PC-3 (cell line): Measurements from ENCODE around the gene PCNT. TPM values are rescaled to one million over a fixed set of nuclear protein-coding genes. Genes with fewer than 3 reads are reported as not detected.

Source experiments
- ATAC-seq: fragments of 200-7000 bp; cut with Tn5 transposase; 2 replicates; pipeline ENCODE4 v1.9.1; 2020; ENCODE audit warnings: mild to moderate bottlenecking, moderate library complexity
- BruUV-seq: library from RNA; stranded (reverse); fragments of 400-500 nt; replicated peaks from 2 replicates; lab custom pipeline; 2021; lab: Mats Ljungman, UMichigan
- CTCF ChIA-PET: fragments of 300-600 bp; sonication (Branson Sonifier 250); formaldehyde crosslinking; loops from one replicate; lab custom pipeline; 2022; ENCODE audit warnings: antibody characterized with exemption; lab: Charles Lee
- POLR2A ChIA-PET: fragments of 300-600 bp; sonication (Branson Sonifier 250); formaldehyde crosslinking; loops from one replicate; lab custom pipeline; 2022; ENCODE audit warnings: antibody characterized with exemption; ENCODE audit not compliant: unreplicated experiment; lab: Charles Lee
- DNase-seq: peaks from one replicate; pipeline ENCODE4 v3.0.0-alpha.2; 2015
- H2AFZ ChIP-seq: fragments of 300-600 bp; sonication (generic); 2 replicates; pipeline ENCODE4 v1.6.0; 2016; ENCODE audit warnings: antibody characterized with exemption, low read length
- H3F3A ChIP-seq: fragments of 300-600 bp; sonication (generic); one replicate; pipeline ENCODE4 v1.6.0; 2017; ENCODE audit warnings: antibody characterized with exemption, low read length, control low read depth, mild to moderate bottlenecking; ENCODE audit not compliant: unreplicated experiment
- H3K27ac ChIP-seq: fragments of 300-600 bp; sonication (generic); 2 replicates; pipeline ENCODE4 v1.5.1; 2016; ENCODE audit warnings: mild to moderate bottlenecking, low read length
- H3K27me3 ChIP-seq: fragments of 300-600 bp; sonication (generic); 2 replicates; pipeline ENCODE4 v1.6.1; 2016; ENCODE audit warnings: low read length, mixed read lengths
- H3K36me3 ChIP-seq: fragments of 300-600 bp; sonication (generic); 2 replicates; pipeline ENCODE4 v1.6.1; 2016; ENCODE audit warnings: low read depth, mixed run types, low read length, mixed read lengths
- H3K4me1 ChIP-seq: fragments of 300-600 bp; sonication (generic); 2 replicates; pipeline ENCODE4 v1.5.1; 2016; ENCODE audit warnings: low read length; ENCODE audit not compliant: insufficient read depth
- H3K4me2 ChIP-seq: fragments of 300-600 bp; sonication (generic); 2 replicates; pipeline ENCODE4 v1.6.0; 2016; ENCODE audit warnings: low read length
- H3K4me3 ChIP-seq: fragments of 300-600 bp; sonication (generic); 2 replicates; pipeline ENCODE4 v1.5.1; 2016; ENCODE audit warnings: mild to moderate bottlenecking, low read length, mixed read lengths
- H3K79me2 ChIP-seq: fragments of 300-600 bp; sonication (generic); 2 replicates; pipeline ENCODE4 v1.6.1; 2017; ENCODE audit warnings: low read length, mixed read lengths
- H3K9ac ChIP-seq: fragments of 300-600 bp; sonication (generic); 2 replicates; pipeline ENCODE4 v1.6.0; 2016; ENCODE audit warnings: mild to moderate bottlenecking, low read length
- H3K9me2 ChIP-seq: fragments of 300-600 bp; sonication (generic); replicated peaks from 2 replicates; pipeline ENCODE4 v1.6.1; 2016; ENCODE audit warnings: mixed run types, low read length, mixed read lengths
- H3K9me3 ChIP-seq: fragments of 300-600 bp; sonication (generic); 2 replicates; pipeline ENCODE4 v1.6.1; 2016; ENCODE audit warnings: low read length, mixed read lengths
- H4K20me1 ChIP-seq: fragments of 300-600 bp; sonication (generic); 2 replicates; pipeline ENCODE4 v1.6.1; 2016; ENCODE audit warnings: low read length, mixed read lengths
- EZH2 ChIP-seq: fragments of 300-600 bp; sonication (generic); IDR thresholded peaks from one replicate; pipeline ENCODE4 v1.6.1; 2017; ENCODE audit warnings: antibody characterized with exemption, mild to moderate bottlenecking, low read length; ENCODE audit not compliant: unreplicated experiment
- EZH2phosphoT487 ChIP-seq: fragments of 300-600 bp; sonication (generic); IDR thresholded peaks from 2 replicates; pipeline ENCODE4 v1.6.1; 2018; ENCODE audit warnings: mild to moderate bottlenecking, antibody characterized with exemption, low read length, borderline replicate concordance
- intact Hi-C: fragments of 100-400 bp; cut with micrococcal nuclease; formaldehyde crosslinking; loops from 2 replicates; pipeline ENCODE4 v1.9.0; 2023
- total RNA-seq: library from RNA; depleted of rRNA; stranded (reverse); fragments of >200 nt; gene quantifications from 2 replicates; pipeline ENCODE4 v1.2.3, GENCODE V29; 2014
- TF ChIP-seq, protein P1 (sequence below): fragments of 300-600 bp; sonication (generic); conservative IDR thresholded peaks from 2 replicates; pipeline ENCODE4 v1.5.1; 2017; ENCODE audit warnings: antibody characterized with exemption, low read depth, mild to moderate bottlenecking, low read length

Gene PCNT
- total RNA-seq, 1 experiment from 2014 or later, result 51.4 TPM

DNA sequence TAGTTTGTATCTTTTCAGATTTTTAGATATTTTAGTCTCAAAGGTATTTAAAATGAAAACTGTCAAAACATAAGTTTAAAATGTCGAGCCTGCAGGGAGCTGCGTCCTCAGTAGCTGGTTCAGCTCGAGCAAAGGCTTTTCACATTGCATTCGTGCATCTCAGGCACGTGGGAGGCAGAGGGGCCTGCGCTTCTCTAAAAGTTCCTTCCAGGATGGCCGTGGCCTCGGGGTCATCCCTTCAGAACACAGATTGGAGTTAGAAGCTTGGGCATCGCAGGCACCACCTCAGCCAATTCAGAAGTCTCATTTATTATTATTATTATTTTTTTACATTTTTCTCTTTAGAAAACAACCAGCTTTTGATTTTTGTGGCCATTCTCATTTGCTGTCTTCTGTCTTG lies 67.8 kb downstream of the PCNT start:
- no peak overlapping the region for H3K27ac ChIP-seq
- H3K9me2 ChIP-seq, result no peaks in the 10 kb centered on the region
- no peaks in the 10 kb centered on the region for H4K20me1 ChIP-seq
- intact Hi-C loops, result no loop called here
- H3K27me3 ChIP-seq, result no peaks in the 10 kb centered on the region
- POLR2A ChIA-PET, result no interaction called here
- CTCF ChIA-PET, result no interaction called here
- BruUV-seq, result no TSS peak
- no peaks in the 10 kb centered on the region for H3F3A ChIP-seq
- H3K4me2 ChIP-seq, result no peak overlapping the region
- H3K4me3 ChIP-seq, result no peak overlapping the region
- H2AFZ ChIP-seq, result no peak overlapping the region
- ATAC-seq (no peak), DNase-seq (no peak)
- H3K79me2 ChIP-seq, result no peaks in the 10 kb centered on the region
- H3K9me3 ChIP-seq, result no peaks in the 10 kb centered on the region
- TF ChIP-seq EZH2 (no peak), EZH2phosphoT487 (no peak)
- TF ChIP-seq, protein P1, sequence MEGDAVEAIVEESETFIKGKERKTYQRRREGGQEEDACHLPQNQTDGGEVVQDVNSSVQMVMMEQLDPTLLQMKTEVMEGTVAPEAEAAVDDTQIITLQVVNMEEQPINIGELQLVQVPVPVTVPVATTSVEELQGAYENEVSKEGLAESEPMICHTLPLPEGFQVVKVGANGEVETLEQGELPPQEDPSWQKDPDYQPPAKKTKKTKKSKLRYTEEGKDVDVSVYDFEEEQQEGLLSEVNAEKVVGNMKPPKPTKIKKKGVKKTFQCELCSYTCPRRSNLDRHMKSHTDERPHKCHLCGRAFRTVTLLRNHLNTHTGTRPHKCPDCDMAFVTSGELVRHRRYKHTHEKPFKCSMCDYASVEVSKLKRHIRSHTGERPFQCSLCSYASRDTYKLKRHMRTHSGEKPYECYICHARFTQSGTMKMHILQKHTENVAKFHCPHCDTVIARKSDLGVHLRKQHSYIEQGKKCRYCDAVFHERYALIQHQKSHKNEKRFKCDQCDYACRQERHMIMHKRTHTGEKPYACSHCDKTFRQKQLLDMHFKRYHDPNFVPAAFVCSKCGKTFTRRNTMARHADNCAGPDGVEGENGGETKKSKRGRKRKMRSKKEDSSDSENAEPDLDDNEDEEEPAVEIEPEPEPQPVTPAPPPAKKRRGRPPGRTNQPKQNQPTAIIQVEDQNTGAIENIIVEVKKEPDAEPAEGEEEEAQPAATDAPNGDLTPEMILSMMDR, result no peak
- no peaks in the 10 kb centered on the region for H3K4me1 ChIP-seq
- H3K36me3 ChIP-seq, result peaks cover 18% of the 10 kb centered on the region
- H3K9ac ChIP-seq, result no peak overlapping the region

DNA sequence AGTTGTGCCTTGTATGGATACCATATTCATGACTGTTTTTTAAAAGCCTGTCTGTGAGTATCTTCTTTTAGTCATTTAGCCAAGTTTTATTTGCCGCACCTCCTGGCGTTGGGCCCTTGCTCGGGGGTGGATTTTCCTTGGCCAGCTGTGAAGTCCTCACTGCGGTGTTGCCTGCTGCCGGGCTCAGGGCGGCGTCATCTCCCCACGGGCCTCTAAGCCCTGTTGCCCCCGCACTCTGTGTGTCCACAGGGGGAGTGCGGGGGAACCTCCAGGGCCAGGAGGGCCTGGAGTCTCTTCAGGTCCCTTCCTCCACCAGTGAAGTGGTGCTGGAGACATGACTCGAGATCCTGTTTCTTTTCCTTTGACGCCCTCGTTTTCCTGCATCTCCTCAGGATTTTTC lies 69.0 kb downstream of the PCNT start:
- BruUV-seq, result no TSS peak
- Histone ChIP-seq H3K27me3 (no peaks in the 10 kb centered on the region), H3K4me3 (no peak overlapping the region), H3K79me2 (no peaks in the 10 kb centered on the region), H3K27ac (no peak overlapping the region), H3K9me3 (no peaks in the 10 kb centered on the region), H3K36me3 (peaks cover 23% of the 10 kb centered on the region), H3K9me2 (no peaks in the 10 kb centered on the region), H3F3A (no peaks in the 10 kb centered on the region), H3K4me2 (no peak overlapping the region), H3K4me1 (no peaks in the 10 kb centered on the region), H3K9ac (no peak overlapping the region), H2AFZ (no peak overlapping the region), H4K20me1 (no peaks in the 10 kb centered on the region)
- TF ChIP-seq, protein P1, result no peak
- no peak for TF ChIP-seq EZH2phosphoT487
- TF ChIP-seq EZH2, result no peak
- POLR2A ChIA-PET, result no interaction called here
- DNase-seq (no peak), ATAC-seq (no peak)
- intact Hi-C loops, result no loop called here
- CTCF ChIA-PET, result no interaction called here

DNA sequence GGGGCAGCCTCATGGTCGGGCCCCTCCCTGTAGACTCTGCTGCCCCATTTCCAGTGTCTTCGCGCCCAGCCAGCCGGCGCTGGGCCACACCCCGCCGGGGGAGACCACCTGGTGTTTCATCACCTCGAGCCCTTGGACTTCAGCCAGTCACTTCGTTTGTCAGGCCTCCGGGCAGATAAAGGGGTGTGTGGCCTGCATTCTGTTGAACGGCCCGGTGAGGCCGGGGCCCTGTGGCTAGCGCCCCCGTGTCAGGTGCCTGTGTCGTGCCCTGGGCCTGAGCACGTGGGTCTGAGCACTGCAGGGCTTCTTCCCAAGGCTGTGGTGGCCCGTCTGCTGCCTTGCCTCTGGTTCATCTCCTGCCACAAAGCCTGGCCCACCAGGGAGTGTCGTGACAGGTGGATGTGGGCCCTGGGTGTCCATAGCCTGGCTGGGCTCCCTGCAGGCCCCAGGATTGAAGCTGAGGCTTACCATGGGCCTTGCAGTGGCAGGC lies 69.5 kb downstream of the PCNT start:
- H4K20me1 ChIP-seq, result no peaks in the 10 kb centered on the region
- no peak overlapping the region for H3K4me2 ChIP-seq
- no peak overlapping the region for H3K27ac ChIP-seq
- H3K9me2 ChIP-seq, result no peaks in the 10 kb centered on the region
- peaks cover 23% of the 10 kb centered on the region for H3K36me3 ChIP-seq
- TF ChIP-seq EZH2phosphoT487 (no peak), EZH2 (no peak)
- TF ChIP-seq, protein P1, result no peak
- BruUV-seq, result no TSS peak
- H2AFZ ChIP-seq, result no peak overlapping the region
- ATAC-seq (no peak), DNase-seq (no peak)
- intact Hi-C loops, result no loop called here
- no peaks in the 10 kb centered on the region for H3K79me2 ChIP-seq
- no peak overlapping the region for H3K4me3 ChIP-seq
- H3K4me1 ChIP-seq, result no peaks in the 10 kb centered on the region
- no peak overlapping the region for H3K9ac ChIP-seq
- H3K27me3 ChIP-seq, result no peaks in the 10 kb centered on the region
- ChIA-PET POLR2A (no interaction called here), CTCF (no interaction called here)
- H3K9me3 ChIP-seq, result no peaks in the 10 kb centered on the region
- no peaks in the 10 kb centered on the region for H3F3A ChIP-seq
